K562 (cell line): Measurements from ENCODE around the gene MMAB. TPM values are rescaled to one million over a fixed set of nuclear protein-coding genes. Genes with fewer than 3 reads are reported as not detected.

Source experiments
- ARID1B ChIP-seq: fragments of 450-650 bp; IDR thresholded peaks from 2 replicates; pipeline ENCODE4 v1.6.1; 2016; ENCODE audit warnings: antibody characterized with exemption, mild to moderate bottlenecking, inconsistent platforms
- BRD4 ChIP-seq: fragments of 200-600 bp; sonication (generic); IDR thresholded peaks from 2 replicates; pipeline ENCODE4 v1.6.1; 2017; ENCODE audit warnings: inconsistent platforms
- CBX1 ChIP-seq: sonication (generic); IDR thresholded peaks from 2 replicates; pipeline ENCODE4 v1.6.1; 2016; ENCODE audit warnings: antibody characterized with exemption, low read depth, mild to moderate bottlenecking
- COPS2 ChIP-seq: fragments of 450-650 bp; conservative IDR thresholded peaks from 2 replicates; pipeline ENCODE4 v1.6.1; 2016; ENCODE audit warnings: mild to moderate bottlenecking, moderate library complexity
- EWSR1 ChIP-seq: fragments of 450-650 bp; IDR thresholded peaks from 2 replicates; pipeline ENCODE4 v1.6.1; 2018; ENCODE audit warnings: borderline replicate concordance, mild to moderate bottlenecking, low read depth, moderate library complexity; ENCODE audit not compliant: partially characterized antibody
- HDAC2 ChIP-seq: fragments of 450-650 bp; IDR thresholded peaks from 2 replicates; pipeline ENCODE4 v1.6.1; 2016; ENCODE audit warnings: mild to moderate bottlenecking
- LARP7 ChIP-seq: fragments of 450-650 bp; IDR thresholded peaks from 2 replicates; pipeline ENCODE4 v1.6.1; 2016
- MAX ChIP-seq: sonication (generic); formaldehyde crosslinking; IDR thresholded peaks from 2 replicates; pipeline ENCODE4 v1.9.0; 2022; ENCODE audit warnings: mild to moderate bottlenecking, missing genetic modification reagents
- MTF1 ChIP-seq: fragments of 250-450 bp; sonication (Bioruptor Pico); IDR thresholded peaks from 2 replicates; pipeline ENCODE4 v1.9.0; 2021; ENCODE audit warnings: moderate library complexity, mild to moderate bottlenecking, inconsistent platforms, borderline replicate concordance
- PHF20 ChIP-seq: fragments of 450-650 bp; IDR thresholded peaks from 2 replicates; pipeline ENCODE4 v1.6.1; 2018; ENCODE audit not compliant: partially characterized antibody
- POLR2B ChIP-seq: fragments of 450-650 bp; IDR thresholded peaks from 2 replicates; pipeline ENCODE4 v1.6.1; 2018; ENCODE audit warnings: low read depth; ENCODE audit not compliant: partially characterized antibody
- PPARD ChIP-seq: fragments of 250-450 bp; sonication (Bioruptor Pico); IDR thresholded peaks from 2 replicates; pipeline ENCODE4 v1.8.0; 2022; ENCODE audit warnings: inconsistent platforms, mild to moderate bottlenecking, moderate library complexity
- PREB ChIP-seq: sonication (generic); formaldehyde crosslinking; IDR thresholded peaks from 2 replicates; pipeline ENCODE4 v1.8.1; 2023; ENCODE audit warnings: mild to moderate bottlenecking, missing genetic modification reagents
- SIX5 ChIP-seq, 2 experiments: IDR thresholded peaks; 2 replicates each; pipeline ENCODE4 v1.6.1; 2011; ENCODE audit warnings: low read length in 2 of 2, borderline replicate concordance in 1 of 2, low read depth in 1 of 2, mild to moderate bottlenecking in 1 of 2, moderate library complexity in 1 of 2; ENCODE audit not compliant: insufficient read depth in 1 of 2
- SMARCA5 ChIP-seq: fragments of 450-650 bp; IDR thresholded peaks from 2 replicates; pipeline ENCODE4 v1.6.1; 2016
- SREBF1 ChIP-seq: fragments of 150-350 bp; IDR thresholded peaks from 2 replicates; pipeline ENCODE4 v1.6.1; 2014; ENCODE audit warnings: antibody characterized with exemption, low read depth, low read length, borderline replicate concordance
- TAF15 ChIP-seq: fragments of 200-400 bp; formaldehyde crosslinking; IDR thresholded peaks from 2 replicates; pipeline ENCODE4 v1.6.1; 2017; ENCODE audit warnings: mild to moderate bottlenecking, low read depth, low read length, moderate library complexity
- TAF7 ChIP-seq: fragments of 450-650 bp; IDR thresholded peaks from 2 replicates; pipeline ENCODE4 v1.6.1; 2016; ENCODE audit warnings: missing genetic modification characterization, missing compliant biosample characterization
- TBL1XR1 ChIP-seq, 2 experiments: IDR thresholded peaks; 2 replicates each; pipeline ENCODE4 v1.6.1; 2012; ENCODE audit warnings: improper control_type of control experiment in 2 of 2, low read length in 2 of 2, mild to moderate bottlenecking in 1 of 2
- TCF15 ChIP-seq: fragments of 250-450 bp; sonication (Bioruptor Pico); IDR thresholded peaks from 2 replicates; pipeline ENCODE4 v1.8.0; 2022; ENCODE audit warnings: moderate library complexity, mild to moderate bottlenecking, inconsistent platforms
- TGIF2 ChIP-seq: sonication (generic); formaldehyde crosslinking; IDR thresholded peaks from 2 replicates; pipeline ENCODE4 v1.8.1; 2022; ENCODE audit warnings: mild to moderate bottlenecking, missing genetic modification reagents, moderate library complexity
- ZBTB9 ChIP-seq: fragments of 450-650 bp; formaldehyde crosslinking; IDR thresholded peaks from 2 replicates; pipeline ENCODE4 v1.4.0; 2020; ENCODE audit warnings: mild to moderate bottlenecking, moderate library complexity
- ZC3H4 ChIP-seq: sonication (generic); formaldehyde crosslinking; IDR thresholded peaks from 2 replicates; pipeline ENCODE4 v1.9.0; 2021; ENCODE audit warnings: missing genetic modification reagents, borderline replicate concordance
- ZNF140 ChIP-seq: fragments of 250-450 bp; sonication (Bioruptor Pico); IDR thresholded peaks from 2 replicates; pipeline ENCODE4 v1.8.0; 2021; ENCODE audit warnings: moderate library complexity, mild to moderate bottlenecking, inconsistent platforms
- ZNF197 ChIP-seq: fragments of 200-800 bp; sonication (Bioruptor generic); IDR thresholded peaks from 2 replicates; pipeline ENCODE4 v1.6.1; 2016; ENCODE audit warnings: low read depth, missing genetic modification characterization, missing compliant biosample characterization
- ZNF347 ChIP-seq: fragments of 450-650 bp; formaldehyde crosslinking; IDR thresholded peaks from 2 replicates; pipeline ENCODE4 v1.4.0; 2020; ENCODE audit warnings: low read depth, mild to moderate bottlenecking, moderate library complexity
- ZNF584 ChIP-seq: fragments of 200-800 bp; sonication (Bioruptor generic); IDR thresholded peaks from 2 replicates; pipeline ENCODE4 v1.6.1; 2016; ENCODE audit warnings: low read depth, mild to moderate bottlenecking, missing genetic modification characterization, missing compliant biosample characterization
- polyA plus RNA-seq, 8 experiments: library from polyadenylated mRNA; depleted of rRNA in 4 of 8; stranded (reverse) in 5 of 8; unstranded in 3 of 8; fragments of >200 nt; fragmentation: Nextera tagmentation in 2 of 8; fragmentation: Illumina TruSeq in 1 of 8; extraction: Ambion mirVana in 2 of 8; extraction: Trizol in 1 of 8; gene quantifications; 2 replicates each; pipeline versions ENCODE4 v1.2.1 to v1.2.3, GENCODE V29; 2011 to 2014; ENCODE audit warnings: inconsistent platforms in 1 of 8, missing spikeins in 1 of 8
- total RNA-seq, 7 experiments: library from RNA; depleted of rRNA in 6 of 7; stranded (reverse); fragments of >200 nt in 6 of 7; fragmentation: Illumina TruSeq in 2 of 7; extraction: Trizol in 2 of 7; gene quantifications; 2 replicates each; pipeline versions ENCODE4 v1.2.1 to v1.2.3, GENCODE V29; 2011 to 2021; ENCODE audit warnings: low replicate concordance in 1 of 7

MMAB gene
- total and polyA plus RNA-seq, 9 of the 15 experiments (the other 6 are each of a cell fraction or from before 2014, with no cell fraction given) = 9.5 to 76.1 (median 46.2) TPM

GRCh38 chr12:109573029-109573913 lies at the start of gene MMAB, which contains the start of gene MVK (continued):
- TF ChIP-seq SREBF1 (peak; percentile 96), MAX (peak; percentile 99), SMARCA5 (no peak), TAF7 (no peak), PPARD (CRISPR knock-in tag) (no peak), PHF20 (peak; percentile 78), PREB (CRISPR knock-in tag) (no peak), COPS2 (no peak), ARID1B (no peak; the same call in 1 of the 2 replicates), TGIF2 (peak; percentile 91; the same call in 1 of the 2 replicates), BRD4 (no peak), TAF15 (no peak), SIX5 (IDR thresholded peaks at IDR 0.05; ENCODE audit: borderline replicate concordance in 1 of 2, insufficient read depth in 1 of 2, low read depth in 1 of 2, low read length in 2 of 2) (no peak), ZNF140 (CRISPR knock-in tag) (no peak), HDAC2 (peak; percentile 93), LARP7 (0 out of 2 replicates have a peak, but pooled peaks have one; percentile 34), MTF1 (CRISPR knock-in tag) (no peak), ZNF197 (no peak; the same call in 1 of the 2 replicates), ZNF347 (no peak), CBX1 (peak; percentile 58; the same call in 1 of the 2 replicates), TCF15 (CRISPR knock-in tag) (no peak), ZNF584 (CRISPR knock-in tag) (no peak), EWSR1 (no peak), ZC3H4 (CRISPR knock-in tag) (no peak), ZBTB9 (CRISPR knock-in tag) (peak; percentile 74; the same call in 1 of the 2 replicates), POLR2B (peak; percentile 81), TBL1XR1 (IDR thresholded peaks at IDR 0.05; ENCODE audit: low read length in 2 of 2) (peak; percentile 70 to 99; a peak in 3 of 4 replicates)
